HG03108 (cell line): ENCODE results near the gene NMNAT1.
A peak's percentile ranks its signal among the peaks of the same experiment; 100 is the strongest.
"Not testable (repeated sequence)": the region's sequence is repeated elsewhere in the genome, so short reads cannot be mapped to it uniquely, and the experiment has no call there.

Source experiments
- ATAC-seq: cut with Tn5 transposase; IDR thresholded peaks from one replicate; pipeline ENCODE4 v1.9.1; 2021; ENCODE audit warnings: moderate library complexity; ENCODE audit not compliant: unreplicated experiment

The NMNAT1 gene

DNA sequence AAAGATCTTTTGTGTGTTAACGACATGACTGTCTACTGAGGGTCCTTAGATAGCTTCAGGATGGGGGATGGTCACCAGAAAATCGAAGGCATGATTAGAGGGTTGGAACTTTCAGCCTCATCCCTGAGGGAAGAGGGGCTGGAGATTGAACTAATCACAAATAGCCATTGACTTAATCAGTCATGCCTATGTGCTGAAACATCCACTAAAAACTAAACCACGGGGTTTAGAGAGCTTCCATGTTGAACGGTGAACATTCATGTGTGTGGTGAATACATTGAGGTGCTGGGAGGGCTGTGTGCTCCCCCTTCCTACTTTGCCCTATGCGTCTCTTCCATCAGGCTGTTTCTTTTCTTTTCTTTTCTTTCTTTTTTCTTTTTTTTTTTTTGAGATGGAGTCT is 70.7 kb downstream of the NMNAT1 start:
- no peak for ATAC-seq

DNA sequence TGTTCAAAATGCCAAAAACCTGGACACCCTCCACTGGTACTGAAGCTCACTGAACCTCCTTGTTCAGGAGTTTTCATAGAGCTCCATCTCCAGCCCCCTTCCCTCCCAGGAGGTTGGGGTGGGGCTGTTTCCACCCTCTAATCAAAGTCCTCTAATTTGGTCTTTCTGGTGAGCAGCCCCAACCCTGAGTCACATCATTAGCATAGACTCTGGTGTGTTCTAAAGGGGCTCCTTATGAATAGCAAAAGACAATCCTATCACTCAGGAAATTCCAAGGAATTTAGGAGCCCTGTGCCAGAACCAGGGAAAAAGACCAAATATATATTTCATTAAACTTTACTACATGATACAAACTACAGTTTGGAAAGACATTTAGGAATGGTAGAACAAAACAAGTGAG is 76.3 kb downstream of the NMNAT1 start:
- no peak for ATAC-seq

DNA sequence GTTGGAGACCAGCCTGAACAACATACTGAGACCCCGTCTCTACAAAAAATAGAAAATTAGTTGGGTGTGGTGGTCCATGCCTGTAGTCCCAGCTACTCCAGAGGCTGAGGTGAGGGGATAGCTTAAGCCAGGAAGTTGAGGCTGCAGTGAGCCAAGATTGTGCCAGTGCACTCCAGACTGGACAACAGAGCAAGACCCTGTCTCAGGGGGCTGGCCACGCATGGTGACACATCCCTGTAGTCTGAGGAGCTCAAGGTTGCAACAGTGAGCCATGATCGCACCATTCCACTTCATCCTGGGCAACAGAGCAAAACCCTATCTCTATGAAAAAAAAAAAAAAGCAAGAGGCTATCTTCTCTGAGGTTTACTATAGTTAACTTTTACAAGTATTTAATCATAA is 76.8 kb downstream of the NMNAT1 start:
- no peak for ATAC-seq

GRCh38 chr1:10020678-10021077 is 77.4 kb downstream of the NMNAT1 start:
- ATAC-seq, result not testable (repeated sequence)

DNA sequence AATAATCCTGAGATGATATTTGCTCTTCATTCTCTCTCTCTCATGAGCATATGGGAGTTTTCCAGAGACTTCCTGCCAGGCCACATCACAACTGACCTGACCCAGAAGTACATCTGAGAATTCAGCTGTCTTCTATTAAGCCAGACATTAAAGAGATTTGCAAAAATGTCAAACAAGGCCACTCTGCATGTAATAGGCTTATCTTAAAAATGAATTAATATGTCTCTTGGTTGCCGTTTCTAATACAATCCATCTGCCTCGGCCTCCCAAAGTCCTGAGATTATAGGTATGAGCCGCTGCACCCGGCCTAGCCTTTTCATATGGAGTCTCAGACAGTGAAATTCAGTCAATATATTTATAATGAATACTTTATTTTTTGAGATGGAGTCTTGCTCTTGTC is 78.7 kb downstream of the NMNAT1 start:
- not testable (repeated sequence) for ATAC-seq

GRCh38 chr1:10022656-10023055 is 79.4 kb downstream of the NMNAT1 start:
- no peak for ATAC-seq

DNA sequence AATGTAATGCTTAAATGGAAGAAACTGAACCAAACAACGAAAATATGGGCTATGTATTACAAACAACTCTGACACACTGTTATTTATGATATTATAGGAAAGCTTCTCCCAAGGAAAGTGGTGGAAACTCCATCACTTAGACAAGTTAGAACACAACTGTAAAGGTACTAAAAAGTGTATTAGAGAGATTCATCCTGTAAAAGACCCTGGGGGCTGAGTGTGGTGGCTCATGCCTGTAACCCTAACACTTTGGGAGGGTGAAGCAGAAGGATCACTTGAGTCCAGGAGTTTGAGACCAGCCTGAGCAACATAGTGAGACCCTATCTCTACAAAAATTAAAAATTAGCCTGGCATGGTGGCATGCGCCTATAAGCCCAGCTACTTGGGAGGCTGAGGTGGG is 82.1 kb downstream of the NMNAT1 start:
- ATAC-seq, result no peak

- no peak for ATAC-seq
Measured at GRCh38 chr1:10027027-10027426, 83.8 kb downstream of the NMNAT1 start.

DNA sequence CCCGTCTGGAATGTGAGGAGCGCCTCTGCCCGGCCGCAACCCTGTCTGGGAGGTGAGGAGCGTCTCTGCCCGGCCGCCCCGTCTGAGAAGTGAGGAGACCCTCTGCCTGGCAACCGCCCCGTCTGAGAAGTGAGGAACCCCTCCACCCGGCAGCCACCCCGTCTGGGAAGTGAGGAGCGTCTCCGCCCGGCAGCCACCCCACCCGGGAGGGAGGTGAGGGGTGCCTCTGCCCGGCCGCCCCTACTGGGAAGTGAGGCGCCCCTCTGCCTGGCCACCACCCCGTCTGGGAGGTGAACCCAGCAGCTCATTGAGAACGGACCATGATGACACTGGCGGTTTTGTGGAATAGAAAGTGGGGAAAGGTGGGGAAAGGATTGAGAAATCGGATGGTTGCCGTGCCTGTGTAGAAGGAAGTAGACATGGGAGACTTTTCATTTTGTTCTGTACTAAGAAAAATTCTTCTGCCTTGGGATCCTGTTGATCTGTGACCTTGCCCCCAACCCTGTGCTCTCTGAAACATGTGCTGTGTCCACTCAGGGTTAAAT is 85.8 kb downstream of the NMNAT1 start:
- not testable (repeated sequence) for ATAC-seq

- no peak for ATAC-seq
Measured at GRCh38 chr1:10031461-10031860, 88.2 kb downstream of the NMNAT1 start.

GRCh38 chr1:10032590-10033358 is 89.5 kb downstream of the NMNAT1 start, which contains the start of gene UBE4B:
UBE4B (plus strand) TSS chr1:10032958; CDS start chr1:10033671, 713 bp downstream.
- peak; percentile 97 for ATAC-seq

DNA sequence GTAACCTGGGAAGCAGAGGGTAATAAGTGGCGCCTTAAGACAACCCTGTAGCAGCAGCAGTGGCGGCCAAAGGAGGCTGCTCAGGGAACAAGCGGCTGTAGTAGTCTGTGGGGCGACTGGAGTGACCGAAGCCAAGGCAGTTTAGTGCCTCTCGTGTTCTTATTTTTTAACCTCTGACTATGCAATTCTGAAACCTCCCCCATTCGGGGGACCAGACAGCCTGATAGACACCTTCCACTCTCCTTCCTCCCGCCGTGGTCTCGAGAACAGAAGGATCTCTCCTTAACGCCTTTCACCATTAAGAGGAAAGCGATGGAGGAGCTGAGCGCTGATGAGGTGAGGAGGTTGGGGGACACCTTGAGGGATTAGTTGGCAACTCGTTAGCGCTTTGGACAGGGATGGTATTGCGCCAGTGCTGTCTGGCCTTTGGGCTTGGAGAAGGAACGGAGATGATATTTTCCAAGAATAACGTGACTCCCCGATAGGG is 90.1 kb downstream of the NMNAT1 start:
- peak; percentile 6 for ATAC-seq
